ENCODE measurements around the gene UGT1A10.
"Not testable (repeated sequence)": the region's sequence is repeated elsewhere in the genome, so short reads cannot be mapped to it uniquely, and the experiment has no call there.

UGT1A10 gene

DNA sequence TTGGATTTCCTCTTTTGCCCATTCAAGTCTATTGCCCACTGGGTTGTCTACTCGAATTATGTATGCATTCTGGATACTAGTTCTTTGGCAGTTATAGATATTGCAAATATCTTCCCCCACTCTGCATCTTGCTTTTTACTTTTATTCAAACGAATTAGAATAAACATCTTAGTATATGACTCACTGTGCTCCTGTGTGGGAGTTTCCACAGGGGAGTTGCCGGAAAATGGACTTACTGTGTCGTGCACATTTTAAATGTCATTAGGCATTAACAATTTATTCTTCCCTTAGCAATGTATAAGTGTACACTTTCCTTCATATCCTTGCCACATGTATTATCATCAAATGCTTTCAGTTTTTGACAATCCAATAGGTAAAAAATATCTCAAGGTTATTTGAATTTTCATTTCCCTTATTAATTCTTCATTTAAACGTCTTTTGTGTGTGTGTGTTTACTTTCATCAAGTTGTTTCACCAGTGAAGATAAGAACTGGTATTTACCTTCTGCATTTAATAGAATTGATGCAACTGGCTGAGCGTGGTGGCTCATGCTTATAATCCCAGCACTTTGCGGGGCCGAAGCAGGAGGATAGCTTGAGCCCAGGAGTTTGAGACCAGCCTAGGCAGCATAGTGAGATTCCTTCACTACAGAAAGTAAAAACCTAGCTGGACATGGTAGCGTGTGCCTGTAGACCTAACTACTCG lies 71.8 kb downstream of the UGT1A10 start:
- Histone ChIP-seq H3K4me1 (ENCODE audit: control insufficient read depth, insufficient read depth, low read length, poor library complexity, severe bottlenecking) (peaks cover 7% of the 10 kb centered on the region), H3K36me3 (ENCODE audit: control insufficient read depth, insufficient read depth, low read length) (no peaks in the 10 kb centered on the region), H3K9me3 (ENCODE audit: control insufficient read depth, low read length) (no peaks in the 10 kb centered on the region), H3K4me3 (ENCODE audit: extremely low read depth, insufficient read depth, low read length, poor library complexity, severe bottlenecking) (no peak overlapping the region), H3K27ac (ENCODE audit: low read depth, low read length, severe bottlenecking) (no peak overlapping the region)
- WGBS, 2 experiments (ENCODE audit: insufficient coverage in 2 of 2), result 91 to 100% methylated on average over 1 to 4 of the region's 10 CpGs

- Histone ChIP-seq H3K4me1 (ENCODE audit: control insufficient read depth, insufficient read depth, low read length, poor library complexity, severe bottlenecking) (peaks cover 7% of the 10 kb centered on the region), H3K4me3 (ENCODE audit: extremely low read depth, insufficient read depth, low read length, poor library complexity, severe bottlenecking) (no peak overlapping the region), H3K9me3 (ENCODE audit: control insufficient read depth, low read length) (no peaks in the 10 kb centered on the region), H3K27ac (ENCODE audit: low read depth, low read length, severe bottlenecking) (no peak overlapping the region), H3K36me3 (ENCODE audit: control insufficient read depth, insufficient read depth, low read length) (no peaks in the 10 kb centered on the region)
- 92 to 96% methylated on average over 3 of the region's 5 CpGs for WGBS, 2 experiments (ENCODE audit: insufficient coverage in 2 of 2)
Observed at GRCh38 chr2:233708942-233709341, 72.7 kb downstream of the UGT1A10 start.

DNA sequence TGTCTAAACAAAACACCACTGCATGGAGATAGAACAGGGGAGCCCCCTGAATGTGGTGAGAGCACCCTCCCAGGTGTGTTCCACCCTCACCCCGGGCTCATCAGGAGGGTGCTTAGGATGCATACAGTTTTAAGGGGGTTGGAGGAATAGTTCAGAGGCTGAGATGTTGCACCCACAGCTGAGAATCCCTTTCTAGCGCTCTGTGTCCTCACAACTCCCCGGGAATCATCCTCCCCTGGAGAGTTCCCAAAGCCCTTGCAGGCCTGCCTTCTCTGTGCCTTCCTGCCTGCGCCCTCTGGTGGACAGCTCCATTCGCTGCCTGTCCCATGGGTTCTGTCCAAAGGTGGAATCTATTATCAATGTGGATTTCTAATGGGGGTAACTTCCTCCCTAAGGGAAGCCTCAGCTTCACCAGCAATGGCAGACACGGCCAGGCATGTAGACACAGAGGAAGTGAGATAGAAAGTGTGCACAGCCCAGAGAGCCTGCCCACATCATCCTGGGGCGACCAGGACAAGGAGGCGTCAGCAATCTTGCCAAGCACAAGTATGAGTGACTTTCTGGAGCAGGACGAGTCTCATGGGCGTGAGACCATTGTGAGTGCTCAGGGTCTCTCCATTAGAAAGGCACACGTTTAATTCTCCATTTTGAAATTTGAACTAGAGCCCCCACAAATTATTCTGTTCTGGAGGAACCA lies 75.2 kb downstream of the UGT1A10 start:
- Histone ChIP-seq H3K9me3 (ENCODE audit: control insufficient read depth, low read length) (no peaks in the 10 kb centered on the region), H3K27ac (ENCODE audit: low read depth, low read length, severe bottlenecking) (no peak overlapping the region), H3K4me3 (ENCODE audit: extremely low read depth, insufficient read depth, low read length, poor library complexity, severe bottlenecking) (no peak overlapping the region), H3K4me1 (ENCODE audit: control insufficient read depth, insufficient read depth, low read length, poor library complexity, severe bottlenecking) (peaks cover 7% of the 10 kb centered on the region), H3K36me3 (ENCODE audit: control insufficient read depth, insufficient read depth, low read length) (no peaks in the 10 kb centered on the region)
- WGBS, 2 experiments (ENCODE audit: insufficient coverage in 2 of 2), result 62 to 69% methylated on average over 6 to 8 of the region's 11 CpGs

GRCh38 chr2:233712611-233713261 lies 76.5 kb downstream of the UGT1A10 start, which contains the start of gene UGT1A5:
UGT1A5 (plus strand) TSS chr2:233712907; CDS start chr2:233712992, 85 bp downstream.
- Histone ChIP-seq H3K4me3 (ENCODE audit: extremely low read depth, insufficient read depth, low read length, poor library complexity, severe bottlenecking) (no peak within 1 kb of the TSS), H3K36me3 (ENCODE audit: control insufficient read depth, insufficient read depth, low read length) (no peaks in the 10 kb centered on the region), H3K9me3 (ENCODE audit: control insufficient read depth, low read length) (no peaks in the 10 kb centered on the region), H3K27ac (ENCODE audit: low read depth, low read length, severe bottlenecking) (no peak within 1 kb of the TSS), H3K4me1 (ENCODE audit: control insufficient read depth, insufficient read depth, low read length, poor library complexity, severe bottlenecking) (peaks cover 7% of the 10 kb centered on the region)
- 86 to 92% methylated on average over 10 to 13 of the region's 14 CpGs for WGBS, 2 experiments (ENCODE audit: insufficient coverage in 2 of 2)

DNA sequence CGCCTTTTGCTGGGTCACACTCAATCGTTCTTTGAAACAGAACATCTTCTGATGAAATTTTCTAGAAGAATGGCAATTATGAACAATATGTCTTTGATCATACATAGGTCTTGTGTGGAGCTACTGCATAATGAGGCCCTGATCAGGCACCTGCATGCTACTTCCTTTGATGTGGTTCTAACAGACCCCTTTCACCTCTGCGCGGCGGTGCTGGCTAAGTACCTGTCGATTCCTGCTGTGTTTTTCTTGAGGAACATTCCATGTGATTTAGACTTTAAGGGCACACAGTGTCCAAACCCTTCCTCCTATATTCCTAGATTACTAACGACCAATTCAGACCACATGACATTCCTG lies 77.0 kb downstream of the UGT1A10 start:
- peaks cover 7% of the 10 kb centered on the region for H3K4me1 ChIP-seq (ENCODE audit: control insufficient read depth, insufficient read depth, low read length, poor library complexity, severe bottlenecking)
- no peaks in the 10 kb centered on the region for H3K36me3 ChIP-seq (ENCODE audit: control insufficient read depth, insufficient read depth, low read length)
- no peak overlapping the region for H3K27ac ChIP-seq (ENCODE audit: low read depth, low read length, severe bottlenecking)
- 90 to 100% methylated on average over 3 to 6 of the region's 7 CpGs for WGBS, 2 experiments (ENCODE audit: insufficient coverage in 2 of 2)
- no peak overlapping the region for H3K4me3 ChIP-seq (ENCODE audit: extremely low read depth, insufficient read depth, low read length, poor library complexity, severe bottlenecking)
- no peaks in the 10 kb centered on the region for H3K9me3 ChIP-seq (ENCODE audit: control insufficient read depth, low read length)

- Histone ChIP-seq H3K36me3 (ENCODE audit: control insufficient read depth, insufficient read depth, low read length) (no peaks in the 10 kb centered on the region), H3K4me3 (ENCODE audit: extremely low read depth, insufficient read depth, low read length, poor library complexity, severe bottlenecking) (no peak overlapping the region), H3K27ac (ENCODE audit: low read depth, low read length, severe bottlenecking) (no peak overlapping the region), H3K4me1 (ENCODE audit: control insufficient read depth, insufficient read depth, low read length, poor library complexity, severe bottlenecking) (peaks cover 7% of the 10 kb centered on the region), H3K9me3 (ENCODE audit: control insufficient read depth, low read length) (no peaks in the 10 kb centered on the region)
- WGBS, 2 experiments (ENCODE audit: insufficient coverage in 2 of 2), result 82 to 100% methylated on average over 1 to 2 of the region's 2 CpGs
Observed at GRCh38 chr2:233714121-233714520, 77.9 kb downstream of the UGT1A10 start.

DNA sequence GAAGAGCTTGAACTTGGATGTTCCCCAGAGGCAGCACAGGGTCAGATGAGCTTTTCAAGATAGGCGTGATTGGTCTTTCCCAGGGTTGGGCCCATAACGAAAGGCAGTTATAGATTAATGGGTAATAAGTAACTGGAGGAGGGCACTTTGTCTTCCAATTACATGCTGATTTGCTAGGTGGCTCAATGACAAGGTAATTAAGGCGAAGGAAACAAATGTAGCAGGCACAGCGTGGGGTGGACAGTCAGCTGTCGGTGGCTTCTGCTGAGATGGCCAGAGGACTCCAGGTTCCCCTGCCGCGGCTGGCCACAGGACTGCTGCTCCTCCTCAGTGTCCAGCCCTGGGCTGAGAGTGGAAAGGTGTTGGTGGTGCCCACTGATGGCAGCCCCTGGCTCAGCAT lies 82.3 kb downstream of the UGT1A10 start, which contains the start of gene UGT1A4:
Gene UGT1A4, plus strand, starts transcription at position 185 of the 400 bp plus-strand sequence. Its CDS starts 85 bp downstream, at position 270.
- Histone ChIP-seq H3K4me1 (ENCODE audit: control insufficient read depth, insufficient read depth, low read length, poor library complexity, severe bottlenecking) (no peaks in the 10 kb centered on the region), H3K27ac (ENCODE audit: low read depth, low read length, severe bottlenecking) (no peak within 1 kb of the TSS), H3K4me3 (ENCODE audit: extremely low read depth, insufficient read depth, low read length, poor library complexity, severe bottlenecking) (no peak within 1 kb of the TSS), H3K36me3 (ENCODE audit: control insufficient read depth, insufficient read depth, low read length) (no peaks in the 10 kb centered on the region), H3K9me3 (ENCODE audit: control insufficient read depth, low read length) (no peaks in the 10 kb centered on the region)
- 92 to 95% methylated on average over 7 of the region's 7 CpGs for WGBS, 2 experiments (ENCODE audit: insufficient coverage in 2 of 2)

DNA sequence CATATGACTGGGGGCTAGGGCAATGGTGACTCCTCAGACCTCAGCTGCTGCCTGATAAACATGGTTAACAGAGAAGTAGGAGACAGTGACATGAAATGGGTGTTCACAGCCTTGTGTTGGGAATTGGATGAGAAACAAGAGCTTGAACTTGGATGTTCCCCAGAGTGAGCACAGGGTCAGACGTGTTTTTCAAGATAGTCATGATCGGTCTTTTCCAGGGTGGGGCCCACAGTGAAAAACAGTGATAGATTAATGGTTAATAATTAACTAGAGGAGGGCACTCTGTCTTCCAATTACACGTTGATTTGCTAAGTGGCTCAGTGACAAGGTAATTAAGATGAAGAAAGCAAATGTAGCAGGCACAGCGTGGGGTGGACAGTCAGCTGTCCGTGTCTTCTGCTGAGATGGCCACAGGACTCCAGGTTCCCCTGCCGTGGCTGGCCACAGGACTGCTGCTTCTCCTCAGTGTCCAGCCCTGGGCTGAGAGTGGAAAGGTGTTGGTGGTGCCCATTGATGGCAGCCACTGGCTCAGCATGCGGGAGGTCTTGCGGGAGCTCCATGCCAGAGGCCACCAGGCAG lies 92.6 kb downstream of the UGT1A10 start, which contains the start of gene UGT1A3:
Gene UGT1A3, plus strand, starts transcription at position 320 of the 579 bp plus-strand sequence. Its CDS starts 85 bp downstream, at position 405.
- Histone ChIP-seq H3K27ac (ENCODE audit: low read depth, low read length, severe bottlenecking) (no peak within 1 kb of the TSS), H3K36me3 (ENCODE audit: control insufficient read depth, insufficient read depth, low read length) (no peaks in the 10 kb centered on the region), H3K4me1 (ENCODE audit: control insufficient read depth, insufficient read depth, low read length, poor library complexity, severe bottlenecking) (no peaks in the 10 kb centered on the region), H3K9me3 (ENCODE audit: control insufficient read depth, low read length) (no peaks in the 10 kb centered on the region), H3K4me3 (ENCODE audit: extremely low read depth, insufficient read depth, low read length, poor library complexity, severe bottlenecking) (no peak within 1 kb of the TSS)
- 91 to 95% methylated on average over 8 of the region's 8 CpGs for WGBS, 2 experiments (ENCODE audit: insufficient coverage in 2 of 2)

DNA sequence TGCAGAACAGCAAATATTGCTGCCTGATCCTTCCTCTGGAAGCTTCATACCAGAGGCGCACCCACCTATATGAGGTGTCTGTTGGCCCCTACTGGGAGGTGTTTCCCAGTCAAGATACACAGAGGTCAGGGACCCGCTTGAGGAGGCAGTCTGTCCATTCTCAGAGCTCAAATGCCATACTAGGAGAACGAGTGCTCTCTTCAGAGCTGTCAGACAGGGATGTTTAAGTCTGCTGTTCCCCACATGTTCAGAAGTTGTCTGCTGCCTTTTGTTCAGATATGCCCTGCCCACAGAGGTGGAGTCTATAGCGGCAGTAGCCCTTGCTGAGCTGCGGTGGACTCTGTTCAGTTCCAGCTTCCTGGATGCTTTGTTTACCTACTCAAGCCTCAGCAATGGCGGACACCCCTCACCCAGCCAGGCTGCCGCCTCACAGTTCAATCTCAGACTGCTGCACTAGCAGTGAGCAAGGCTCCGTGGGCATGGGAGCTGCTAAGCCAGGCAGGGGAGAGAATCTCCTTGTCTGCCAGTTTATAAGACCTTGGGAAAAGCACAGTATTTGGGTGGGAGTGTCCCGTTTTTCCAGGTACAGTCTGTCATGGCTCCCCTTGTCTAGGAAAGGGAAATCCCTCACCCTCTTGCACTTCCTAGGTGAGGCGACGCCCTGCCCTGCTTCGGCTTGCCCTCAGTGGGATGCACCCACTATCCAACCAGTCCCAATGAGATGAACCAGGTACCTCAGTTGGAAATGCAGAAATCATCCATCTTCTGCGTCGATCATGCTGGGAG lies 100.8 kb downstream of the UGT1A10 start:
- not testable (repeated sequence) for H3K27ac ChIP-seq (ENCODE audit: low read depth, low read length, severe bottlenecking); H3K9me3 ChIP-seq (ENCODE audit: control insufficient read depth, low read length)
- 83 to 91% methylated on average over 10 to 12 of the region's 14 CpGs for WGBS, 2 experiments (ENCODE audit: insufficient coverage in 2 of 2)

GRCh38 chr2:233740870-233741269 lies 104.6 kb downstream of the UGT1A10 start:
- no peaks in the 10 kb centered on the region for H3K36me3 ChIP-seq (ENCODE audit: control insufficient read depth, insufficient read depth, low read length)
- H3K4me3 ChIP-seq (ENCODE audit: extremely low read depth, insufficient read depth, low read length, poor library complexity, severe bottlenecking), result no peak overlapping the region
- H3K27ac ChIP-seq (ENCODE audit: low read depth, low read length, severe bottlenecking), result no peak overlapping the region
- no peaks in the 10 kb centered on the region for H3K4me1 ChIP-seq (ENCODE audit: control insufficient read depth, insufficient read depth, low read length, poor library complexity, severe bottlenecking)
- H3K9me3 ChIP-seq (ENCODE audit: control insufficient read depth, low read length), result no peaks in the 10 kb centered on the region
- WGBS, 2 experiments (ENCODE audit: insufficient coverage in 2 of 2), result 86 to 89% methylated on average over 2 of the region's 2 CpGs

More for the DNA sequence above, 100.8 kb downstream of the UGT1A10 start:
- not testable (repeated sequence) for H3K4me1 ChIP-seq (ENCODE audit: control insufficient read depth, insufficient read depth, low read length, poor library complexity, severe bottlenecking); H3K36me3 ChIP-seq (ENCODE audit: control insufficient read depth, insufficient read depth, low read length); H3K4me3 ChIP-seq (ENCODE audit: extremely low read depth, insufficient read depth, low read length, poor library complexity, severe bottlenecking)
